22Rv1 (cell line): ENCODE data around the gene YJU2.

Experiments used
- H3K27ac ChIP-seq: fragments of 450-650 bp; 2 replicates; pipeline ENCODE4 v1.5.1; 2017
- ZFX ChIP-seq: fragments of 450-650 bp; IDR thresholded peaks from 2 replicates; pipeline ENCODE4 v1.6.1; 2017; ENCODE audit warnings: antibody characterized with exemption, borderline replicate concordance
- TF ChIP-seq, protein P1 (sequence below): fragments of 450-650 bp; IDR thresholded peaks from 2 replicates; pipeline ENCODE4 v1.5.1; 2017; ENCODE audit warnings: mild to moderate bottlenecking

YJU2 gene

DNA sequence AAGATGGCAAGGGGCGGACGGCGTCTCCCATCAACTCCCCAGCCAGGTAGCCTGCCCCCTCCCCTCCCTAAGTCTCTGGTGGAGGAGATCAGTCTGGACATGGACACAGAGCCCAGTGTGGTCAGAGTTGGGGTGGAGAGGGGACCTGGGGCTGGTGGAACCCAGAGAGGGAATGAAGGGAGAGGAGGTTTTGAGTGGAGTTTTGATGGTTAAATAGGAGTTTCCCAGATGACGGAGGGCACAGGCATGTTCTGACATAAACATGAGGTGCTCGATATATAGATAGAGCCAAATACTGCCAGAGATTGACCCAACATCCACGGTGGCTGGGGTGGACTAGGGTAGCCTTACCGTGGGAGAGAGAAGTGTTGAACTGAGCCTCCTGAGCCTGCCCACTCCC is 71.6 kb downstream of the YJU2 start:
- TF ChIP-seq ZFX = no peak
- TF ChIP-seq, protein P1, sequence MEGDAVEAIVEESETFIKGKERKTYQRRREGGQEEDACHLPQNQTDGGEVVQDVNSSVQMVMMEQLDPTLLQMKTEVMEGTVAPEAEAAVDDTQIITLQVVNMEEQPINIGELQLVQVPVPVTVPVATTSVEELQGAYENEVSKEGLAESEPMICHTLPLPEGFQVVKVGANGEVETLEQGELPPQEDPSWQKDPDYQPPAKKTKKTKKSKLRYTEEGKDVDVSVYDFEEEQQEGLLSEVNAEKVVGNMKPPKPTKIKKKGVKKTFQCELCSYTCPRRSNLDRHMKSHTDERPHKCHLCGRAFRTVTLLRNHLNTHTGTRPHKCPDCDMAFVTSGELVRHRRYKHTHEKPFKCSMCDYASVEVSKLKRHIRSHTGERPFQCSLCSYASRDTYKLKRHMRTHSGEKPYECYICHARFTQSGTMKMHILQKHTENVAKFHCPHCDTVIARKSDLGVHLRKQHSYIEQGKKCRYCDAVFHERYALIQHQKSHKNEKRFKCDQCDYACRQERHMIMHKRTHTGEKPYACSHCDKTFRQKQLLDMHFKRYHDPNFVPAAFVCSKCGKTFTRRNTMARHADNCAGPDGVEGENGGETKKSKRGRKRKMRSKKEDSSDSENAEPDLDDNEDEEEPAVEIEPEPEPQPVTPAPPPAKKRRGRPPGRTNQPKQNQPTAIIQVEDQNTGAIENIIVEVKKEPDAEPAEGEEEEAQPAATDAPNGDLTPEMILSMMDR = no peak

More for the DNA sequence above, 71.6 kb downstream of the YJU2 start:
- H3K27ac ChIP-seq = no peak overlapping the region
